Measurements from ENCODE around the gene SERTAD1. TPM values are rescaled to one million over a fixed set of nuclear protein-coding genes. Genes with fewer than 3 reads are reported as not detected.

SERTAD1 gene
- total RNA-seq, 1 donor from 2014 or later, result 22.9 TPM

DNA sequence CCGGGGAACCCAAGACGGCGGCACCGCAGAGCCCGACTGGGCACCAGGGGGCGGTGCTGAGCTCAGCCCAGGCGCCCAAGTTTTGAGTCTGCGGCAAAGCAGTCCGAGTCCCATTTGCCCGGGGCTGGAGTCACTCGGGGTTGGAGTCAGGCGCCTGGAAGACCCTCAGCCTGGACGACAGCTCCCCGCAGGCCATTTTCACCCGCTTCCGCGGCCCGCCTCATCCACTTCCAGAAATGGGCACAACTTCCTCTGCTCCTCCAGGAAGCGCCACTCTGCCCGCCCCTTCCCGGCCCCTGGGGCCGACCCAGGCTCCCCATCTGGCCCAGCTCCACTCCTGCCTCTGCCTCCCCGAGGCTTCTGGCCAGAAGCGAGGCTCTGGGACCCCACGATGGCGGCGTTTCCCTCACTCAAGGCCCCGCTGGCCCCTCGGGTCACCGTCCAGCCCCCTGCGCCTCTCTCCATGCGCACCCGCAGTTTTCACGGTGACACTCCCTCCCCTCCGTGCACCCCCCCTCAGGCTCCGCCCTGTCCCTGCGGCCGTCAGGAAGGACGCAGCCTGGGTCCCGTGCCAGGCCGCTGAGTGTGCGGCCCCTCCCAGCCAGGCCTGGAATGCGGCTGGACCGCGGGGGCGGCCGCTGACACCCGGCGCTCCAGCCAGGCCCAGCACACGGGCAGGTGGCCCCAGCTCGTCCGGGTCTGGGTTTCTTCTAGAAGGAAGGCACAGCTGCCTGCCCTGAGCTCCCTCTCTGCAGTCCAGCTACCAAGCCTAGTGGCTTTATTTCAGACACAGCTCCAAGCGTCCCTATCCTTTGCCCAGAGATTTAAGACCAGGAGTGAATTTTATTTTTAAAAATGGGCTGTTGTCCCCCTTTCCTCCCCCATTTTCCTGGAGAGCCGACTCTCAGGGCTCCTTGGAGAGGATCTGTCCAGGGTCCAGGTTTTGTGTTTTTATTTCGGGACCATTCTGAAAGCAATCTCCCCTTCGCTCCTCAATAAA is 4.7 kb downstream of the SERTAD1 start:
- no peaks in the 10 kb centered on the region for H3K9me3 ChIP-seq (ENCODE audit: insufficient read depth, low read depth, low read length)
- Mint-ChIP-seq H3K27me3 (ENCODE audit: low read depth, unreplicated experiment) (no peaks in the 10 kb centered on the region), H3K9me3 (ENCODE audit: unreplicated experiment) (no peaks in the 10 kb centered on the region), H3K36me3 (ENCODE audit: low read depth, unreplicated experiment) (peaks cover 3% of the 10 kb centered on the region), H3K4me1 (ENCODE audit: low read depth, unreplicated experiment) (peaks cover 14% of the 10 kb centered on the region), H3K27ac (ENCODE audit: unreplicated experiment) (peak overlapping the region; percentile 91), H3K4me3 (ENCODE audit: unreplicated experiment) (peak overlapping the region; percentile 73)
- peaks cover 20% of the 10 kb centered on the region for H4K20me1 ChIP-seq (ENCODE audit: insufficient read depth, low read length)
- H3K79me2 ChIP-seq (ENCODE audit: insufficient read depth, low read length), result peaks cover 38% of the 10 kb centered on the region
- FAIRE-seq (no peak), DNase-seq (ENCODE audit: low read depth) (peak; percentile 83)
- peak overlapping the region; percentile 68 for H3K4me3 ChIP-seq (ENCODE audit: insufficient read depth, low read depth, low read length)
- TF ChIP-seq, protein P1, sequence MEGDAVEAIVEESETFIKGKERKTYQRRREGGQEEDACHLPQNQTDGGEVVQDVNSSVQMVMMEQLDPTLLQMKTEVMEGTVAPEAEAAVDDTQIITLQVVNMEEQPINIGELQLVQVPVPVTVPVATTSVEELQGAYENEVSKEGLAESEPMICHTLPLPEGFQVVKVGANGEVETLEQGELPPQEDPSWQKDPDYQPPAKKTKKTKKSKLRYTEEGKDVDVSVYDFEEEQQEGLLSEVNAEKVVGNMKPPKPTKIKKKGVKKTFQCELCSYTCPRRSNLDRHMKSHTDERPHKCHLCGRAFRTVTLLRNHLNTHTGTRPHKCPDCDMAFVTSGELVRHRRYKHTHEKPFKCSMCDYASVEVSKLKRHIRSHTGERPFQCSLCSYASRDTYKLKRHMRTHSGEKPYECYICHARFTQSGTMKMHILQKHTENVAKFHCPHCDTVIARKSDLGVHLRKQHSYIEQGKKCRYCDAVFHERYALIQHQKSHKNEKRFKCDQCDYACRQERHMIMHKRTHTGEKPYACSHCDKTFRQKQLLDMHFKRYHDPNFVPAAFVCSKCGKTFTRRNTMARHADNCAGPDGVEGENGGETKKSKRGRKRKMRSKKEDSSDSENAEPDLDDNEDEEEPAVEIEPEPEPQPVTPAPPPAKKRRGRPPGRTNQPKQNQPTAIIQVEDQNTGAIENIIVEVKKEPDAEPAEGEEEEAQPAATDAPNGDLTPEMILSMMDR (IDR thresholded peaks at IDR 0.05; ENCODE audit: insufficient read depth, low read depth, low read length), result peak; percentile 79
- no peak for TF ChIP-seq EZH2 (IDR thresholded peaks at IDR 0.05; ENCODE audit: insufficient read depth, low read length)
- peaks cover 25% of the 10 kb centered on the region for H3K4me1 ChIP-seq (ENCODE audit: insufficient read depth, low read length)
- peaks cover 10% of the 10 kb centered on the region for H3K36me3 ChIP-seq (ENCODE audit: insufficient read depth, low read length)
- H3K27ac ChIP-seq (ENCODE audit: low read depth, low read length), result peak overlapping the region; percentile 95
- H2AFZ ChIP-seq (ENCODE audit: low read depth, low read length), result peak overlapping the region; percentile 67
- peak overlapping the region; percentile 87 for H3K9ac ChIP-seq (ENCODE audit: low read length)
- H3K27me3 ChIP-seq (ENCODE audit: insufficient read depth, low read length), result no peaks in the 10 kb centered on the region
- H3K4me2 ChIP-seq (ENCODE audit: low read length), result peak overlapping the region; percentile 94

DNA sequence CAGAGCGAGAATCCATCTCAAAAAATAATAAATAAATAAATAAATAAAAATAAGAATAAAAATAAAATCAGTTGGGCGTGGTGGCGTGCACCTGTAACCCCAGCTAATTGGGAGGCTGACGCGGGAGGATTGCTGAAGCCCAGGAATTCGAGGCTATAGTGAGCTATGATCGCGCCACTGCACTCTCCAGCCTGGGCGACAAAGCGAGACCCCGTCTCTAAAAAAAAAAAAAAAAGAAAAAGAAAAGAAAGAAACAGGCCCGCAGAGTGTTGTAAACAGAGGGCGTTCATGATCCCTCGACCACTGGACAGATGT is 5.4 kb downstream of the SERTAD1 start:
- Mint-ChIP-seq H3K4me3 (ENCODE audit: unreplicated experiment) (peak overlapping the region; percentile 73), H3K27me3 (ENCODE audit: low read depth, unreplicated experiment) (no peaks in the 10 kb centered on the region), H3K4me1 (ENCODE audit: low read depth, unreplicated experiment) (peaks cover 14% of the 10 kb centered on the region), H3K36me3 (ENCODE audit: low read depth, unreplicated experiment) (peaks cover 3% of the 10 kb centered on the region), H3K9me3 (ENCODE audit: unreplicated experiment) (no peaks in the 10 kb centered on the region), H3K27ac (ENCODE audit: unreplicated experiment) (peak overlapping the region; percentile 87)
- peaks cover 25% of the 10 kb centered on the region for H3K4me1 ChIP-seq (ENCODE audit: insufficient read depth, low read length)
- H2AFZ ChIP-seq (ENCODE audit: low read depth, low read length), result peak overlapping the region; percentile 67
- peaks cover 10% of the 10 kb centered on the region for H3K36me3 ChIP-seq (ENCODE audit: insufficient read depth, low read length)
- H3K9me3 ChIP-seq (ENCODE audit: insufficient read depth, low read depth, low read length), result no peaks in the 10 kb centered on the region
- H3K4me3 ChIP-seq (ENCODE audit: insufficient read depth, low read depth, low read length), result peak overlapping the region; percentile 68
- DNase-seq (ENCODE audit: low read depth) (no peak), FAIRE-seq (no peak)
- H3K79me2 ChIP-seq (ENCODE audit: insufficient read depth, low read length), result peaks cover 38% of the 10 kb centered on the region
- peak overlapping the region; percentile 87 for H3K9ac ChIP-seq (ENCODE audit: low read length)
- peaks cover 20% of the 10 kb centered on the region for H4K20me1 ChIP-seq (ENCODE audit: insufficient read depth, low read length)
- H3K27me3 ChIP-seq (ENCODE audit: insufficient read depth, low read length), result no peaks in the 10 kb centered on the region
- TF ChIP-seq EZH2 (IDR thresholded peaks at IDR 0.05; ENCODE audit: insufficient read depth, low read length), result no peak
- TF ChIP-seq, protein P1 (IDR thresholded peaks at IDR 0.05; ENCODE audit: insufficient read depth, low read depth, low read length), result no peak
- peak overlapping the region; percentile 94 for H3K4me2 ChIP-seq (ENCODE audit: low read length)
- peak overlapping the region; percentile 95 for H3K27ac ChIP-seq (ENCODE audit: low read depth, low read length)

DNA sequence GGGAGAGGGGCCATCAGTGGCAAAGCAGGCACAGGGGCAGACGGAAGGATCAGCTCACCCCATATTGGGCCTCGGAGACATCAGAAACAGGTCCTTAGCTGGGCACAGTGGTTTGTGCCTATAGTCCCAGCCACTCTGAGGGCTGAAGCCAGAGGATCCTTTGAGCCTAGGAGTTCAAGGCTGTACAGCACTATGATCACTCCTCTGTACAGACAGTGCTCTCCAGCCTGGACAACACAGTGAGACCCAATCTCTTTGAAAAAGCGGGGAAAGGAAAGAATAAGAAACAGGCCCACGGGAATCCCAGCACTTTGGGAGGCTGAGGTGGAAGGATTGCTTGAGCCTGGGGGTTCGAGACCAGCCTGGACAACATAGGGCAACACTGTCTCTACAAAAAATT is 6.0 kb downstream of the SERTAD1 start:
- Mint-ChIP-seq H3K9me3 (ENCODE audit: unreplicated experiment) (no peaks in the 10 kb centered on the region), H3K27ac (ENCODE audit: unreplicated experiment) (peak overlapping the region; percentile 62), H3K36me3 (ENCODE audit: low read depth, unreplicated experiment) (peaks cover 3% of the 10 kb centered on the region), H3K4me3 (ENCODE audit: unreplicated experiment) (no peak overlapping the region), H3K4me1 (ENCODE audit: low read depth, unreplicated experiment) (peaks cover 14% of the 10 kb centered on the region), H3K27me3 (ENCODE audit: low read depth, unreplicated experiment) (no peaks in the 10 kb centered on the region)
- Histone ChIP-seq H3K36me3 (ENCODE audit: insufficient read depth, low read length) (peaks cover 10% of the 10 kb centered on the region), H3K9me3 (ENCODE audit: insufficient read depth, low read depth, low read length) (no peaks in the 10 kb centered on the region), H2AFZ (ENCODE audit: low read depth, low read length) (no peak overlapping the region), H3K4me1 (ENCODE audit: insufficient read depth, low read length) (peaks cover 25% of the 10 kb centered on the region), H3K4me2 (ENCODE audit: low read length) (no peak overlapping the region), H3K79me2 (ENCODE audit: insufficient read depth, low read length) (peaks cover 34% of the 10 kb centered on the region), H3K27ac (ENCODE audit: low read depth, low read length) (no peak overlapping the region), H3K9ac (ENCODE audit: low read length) (no peak overlapping the region), H4K20me1 (ENCODE audit: insufficient read depth, low read length) (peaks cover 18% of the 10 kb centered on the region), H3K4me3 (ENCODE audit: insufficient read depth, low read depth, low read length) (no peak overlapping the region), H3K27me3 (ENCODE audit: insufficient read depth, low read length) (no peaks in the 10 kb centered on the region)
- DNase-seq (ENCODE audit: low read depth) (no peak), FAIRE-seq (no peak)
- TF ChIP-seq, protein P1 (IDR thresholded peaks at IDR 0.05; ENCODE audit: insufficient read depth, low read depth, low read length), result no peak

Data from astrocyte (in vitro differentiated cells and primary cell).